Fibroblast of skin of right quadriceps (primary cell): ENCODE data around the gene RADIL.
"Not testable (repeated sequence)": the region's sequence is repeated elsewhere in the genome, so short reads cannot be mapped to it uniquely, and the experiment has no call there.

Experiments
- DNase-seq: peaks from one replicate; pipeline ENCODE4 v3.0.0-alpha.2; 2013

The RADIL gene

GRCh38 chr7:4808026-4808425, 75.5 kb downstream of the RADIL start:
- no peak for DNase-seq

GRCh38 chr7:4807598-4808016, 75.9 kb downstream of the RADIL start:
- no peak for DNase-seq

- DNase-seq: no peak
These were observed 76.4 kb downstream of the RADIL start for GRCh38 chr7:4806983-4807597.

GRCh38 chr7:4805984-4806300, 77.6 kb downstream of the RADIL start:
- no peak for DNase-seq

DNA sequence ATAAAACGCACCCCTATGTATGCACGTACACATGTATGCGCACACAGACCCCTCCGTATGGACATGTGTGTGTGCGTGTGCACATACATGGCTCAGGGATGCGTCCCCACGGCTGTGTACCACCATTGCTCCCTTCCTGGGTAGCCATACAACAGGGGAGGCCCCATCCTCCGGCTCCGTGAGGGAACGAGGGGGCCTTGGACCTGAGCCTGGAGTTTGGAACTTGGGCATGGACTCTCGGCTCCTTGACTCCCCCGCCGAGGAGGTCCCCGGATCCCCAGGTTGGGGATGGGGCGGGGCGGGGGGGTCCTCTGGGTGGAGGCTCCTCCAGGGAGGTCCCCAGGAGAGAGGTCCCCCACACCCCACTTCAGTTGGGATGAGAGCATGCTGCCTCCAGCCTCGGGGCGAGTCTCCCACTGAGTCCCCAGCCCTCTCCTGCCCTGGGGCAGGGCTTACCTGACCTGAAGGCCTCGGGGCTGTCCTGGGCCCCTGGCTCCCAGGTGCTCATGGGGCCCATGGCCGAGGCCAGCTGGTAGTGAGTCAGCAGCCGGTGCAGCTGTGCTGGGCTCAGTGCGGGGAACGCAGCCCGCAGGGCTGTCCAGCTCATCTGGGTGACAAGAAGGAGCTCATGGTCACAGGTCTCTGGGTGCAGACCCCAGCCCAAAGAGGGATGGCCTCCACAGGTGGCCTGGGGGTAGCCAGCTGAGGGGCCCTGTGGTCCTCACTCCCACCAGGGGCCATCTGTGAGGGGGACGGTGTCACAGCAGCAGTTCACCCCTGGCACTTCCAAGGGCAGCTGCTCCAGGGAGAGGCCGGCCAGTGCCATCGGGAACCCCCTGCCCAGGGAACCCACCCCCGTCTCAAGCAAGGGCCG, 78.2 kb downstream of the RADIL start:
- DNase-seq: no peak

GRCh38 chr7:4803397-4804241, 79.9 kb downstream of the RADIL start:
- DNase-seq: no peak

DNA sequence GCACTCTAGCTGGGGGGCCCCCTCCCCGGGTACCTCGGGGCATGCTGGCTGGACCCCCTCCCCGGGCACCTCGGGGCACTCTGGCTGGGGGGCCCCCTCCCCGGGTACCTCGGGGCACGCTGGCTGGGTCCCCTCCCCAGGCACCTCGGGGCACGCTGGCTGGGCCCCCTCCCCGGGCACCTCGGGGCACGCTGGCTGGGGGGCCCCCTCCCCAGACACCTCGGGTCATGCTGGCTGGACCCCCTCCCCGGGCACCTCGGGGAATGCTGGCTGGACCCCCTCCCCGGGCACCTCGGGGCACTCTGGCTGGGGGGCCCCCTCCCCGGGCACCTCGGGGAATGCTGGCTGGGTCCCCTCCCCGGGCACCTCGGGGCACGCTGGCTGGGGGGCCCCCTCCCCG, 80.9 kb downstream of the RADIL start:
- not testable (repeated sequence) for DNase-seq

DNA sequence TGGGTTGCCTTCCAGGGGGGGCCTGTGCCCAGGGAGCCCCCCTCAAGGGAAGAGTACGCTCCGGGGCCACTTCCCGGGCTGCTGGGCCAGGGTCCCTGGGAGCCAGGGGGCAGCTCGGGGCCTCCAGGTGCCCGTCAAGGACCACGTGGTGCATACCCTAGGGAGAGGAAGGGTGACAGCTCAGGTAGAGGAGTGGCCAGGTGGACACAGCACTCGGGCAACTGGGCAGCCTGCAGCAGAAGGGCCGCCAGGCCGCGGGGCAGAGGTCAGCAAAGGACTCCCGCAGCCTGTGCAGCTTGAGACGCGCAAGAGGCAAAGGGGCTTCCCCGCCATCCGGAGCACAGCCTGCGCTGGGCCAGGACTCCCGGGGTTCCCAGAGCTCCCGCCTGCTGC, 81.7 kb downstream of the RADIL start:
- no peak for DNase-seq

DNA sequence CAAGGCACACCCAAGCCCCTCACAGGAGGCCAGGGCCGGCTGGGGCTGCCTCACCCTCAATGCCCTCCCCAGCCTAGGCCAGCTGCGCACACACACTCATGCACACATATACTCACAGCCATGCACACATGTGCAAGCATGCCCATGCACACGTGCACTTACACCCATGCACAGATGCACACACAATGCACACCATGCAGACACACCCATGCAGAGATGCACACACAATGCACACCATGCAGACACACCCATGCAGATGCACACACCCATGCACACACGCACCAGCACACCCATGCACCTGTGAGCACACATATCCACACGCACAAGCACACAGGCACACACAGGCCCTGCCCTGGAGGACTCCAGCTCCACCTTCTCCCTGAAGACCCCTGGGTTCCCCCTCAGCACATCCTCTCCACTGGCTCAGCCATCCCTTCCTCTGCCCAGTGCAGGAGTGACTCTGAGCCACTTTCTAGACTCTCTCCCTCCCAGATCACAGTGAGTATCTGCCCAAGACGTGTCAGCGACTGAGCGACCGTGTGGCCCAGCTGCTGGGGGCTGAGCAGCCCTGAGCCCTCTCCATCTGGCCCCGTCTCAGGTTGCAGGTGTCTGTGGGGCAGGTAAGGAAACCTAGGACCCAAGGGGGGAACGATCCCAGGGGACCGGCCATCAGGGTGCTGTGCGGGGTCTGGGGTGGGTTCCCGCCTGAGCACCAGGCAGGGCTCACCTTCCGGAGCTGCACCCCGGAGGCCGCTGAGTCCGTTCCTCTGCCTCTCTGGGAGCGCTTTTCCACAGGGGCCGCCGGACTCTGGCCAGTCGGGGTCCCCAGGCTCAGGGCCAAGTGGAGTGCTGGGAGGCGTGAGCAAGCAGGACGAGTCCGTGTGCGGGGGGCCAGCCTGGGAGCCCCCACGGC, 82.3 kb downstream of the RADIL start:
- DNase-seq: no peak

- no peak for DNase-seq
These were observed 83.0 kb downstream of the RADIL start for GRCh38 chr7:4800487-4800886.

GRCh38 chr7:4799508-4800268, 83.8 kb downstream of the RADIL start:
- no peak for DNase-seq

GRCh38 chr7:4798706-4799235, 84.7 kb downstream of the RADIL start:
- DNase-seq: no peak

GRCh38 chr7:4797858-4798705, 85.4 kb downstream of the RADIL start:
- DNase-seq: peak; percentile 20

DNA sequence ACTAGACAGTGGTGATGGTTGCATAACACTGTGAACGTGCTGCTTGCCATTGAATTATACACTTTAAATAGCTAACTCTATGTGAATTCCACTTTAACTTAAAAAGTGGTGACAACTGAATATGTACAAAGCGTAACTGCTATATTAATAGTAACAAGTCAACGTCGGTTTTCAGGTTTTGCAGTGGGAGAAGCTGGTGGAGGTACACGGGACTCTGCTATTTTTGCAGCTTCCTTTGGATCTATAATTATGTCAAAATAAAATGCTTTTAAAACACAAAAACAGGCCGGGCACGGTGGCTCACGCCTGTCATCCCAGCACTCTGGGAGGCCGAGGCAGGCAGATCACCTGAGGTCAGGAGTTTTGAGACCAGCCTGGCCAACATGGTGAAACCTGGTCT, 87.1 kb downstream of the RADIL start:
- no peak for DNase-seq

GRCh38 chr7:4794591-4795350, 88.7 kb downstream of the RADIL start:
- no peak for DNase-seq

GRCh38 chr7:4794171-4794570, 89.3 kb downstream of the RADIL start:
- not testable (repeated sequence) for DNase-seq

DNA sequence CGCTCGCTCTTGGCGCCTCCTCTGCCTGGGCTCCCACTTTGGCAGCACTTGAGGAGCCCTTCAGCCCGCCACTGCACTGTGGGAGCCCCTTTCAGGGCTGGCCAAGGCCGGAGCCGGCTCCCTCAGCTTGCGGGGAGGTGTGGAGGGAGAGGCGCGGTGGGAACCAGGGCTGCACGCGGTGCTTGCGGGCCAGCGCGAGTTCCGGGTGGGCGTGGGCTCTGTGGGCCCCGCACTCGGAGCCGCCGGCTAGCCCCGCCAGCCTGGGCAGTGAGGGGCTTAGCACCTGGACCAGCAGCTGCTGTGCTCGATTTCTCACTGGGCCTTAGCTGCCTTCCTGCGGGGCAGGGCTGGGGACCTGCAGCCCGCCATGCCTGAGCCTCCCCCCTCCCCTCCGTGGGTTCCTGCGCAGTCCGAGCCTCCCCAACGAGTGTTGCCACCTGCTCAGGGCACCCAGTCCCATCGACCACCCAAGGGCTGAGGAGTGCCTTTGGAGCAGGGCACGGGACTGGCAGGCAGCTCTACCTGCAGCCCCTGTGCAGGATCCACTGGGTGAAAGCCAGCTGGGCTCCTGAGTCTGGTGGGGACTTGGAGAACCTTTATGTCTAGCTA, 90.0 kb downstream of the RADIL start:
- DNase-seq: not testable (repeated sequence)

DNA sequence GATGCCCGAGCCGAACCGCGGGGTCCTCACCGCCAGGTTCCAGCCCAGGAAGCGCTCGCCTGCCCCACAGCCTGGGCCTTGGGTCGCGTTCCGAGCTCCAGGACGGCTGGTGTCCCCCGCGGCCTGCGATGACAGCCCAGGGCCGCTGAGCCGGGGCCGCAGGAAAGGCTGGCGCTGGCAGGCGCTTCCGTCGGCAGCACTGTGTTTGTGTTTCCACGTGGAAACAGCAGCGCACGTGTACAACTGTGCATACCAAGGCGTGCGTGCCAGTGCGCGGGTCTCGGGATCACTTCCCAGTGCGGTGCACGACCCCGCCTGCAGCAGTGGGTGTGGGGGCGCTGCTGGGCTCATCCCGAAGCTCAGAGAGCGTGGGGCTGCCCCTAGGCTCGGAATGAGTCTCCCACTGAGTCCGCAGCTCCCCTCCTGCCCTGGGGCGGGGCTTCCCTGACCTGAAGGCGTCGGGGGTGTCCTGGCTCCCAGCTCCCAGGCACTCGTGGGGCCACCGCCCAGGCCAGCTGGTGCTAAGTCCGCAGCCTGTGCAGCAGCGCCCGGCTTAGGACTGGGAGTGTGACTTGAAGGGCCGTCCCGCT, 90.9 kb downstream of the RADIL start:
- peak; percentile 27 for DNase-seq
